K562 (cell line): ENCODE measurements around the gene PLIN5. TPM values are rescaled to one million over a fixed set of nuclear protein-coding genes. Genes with fewer than 3 reads are reported as not detected.

Experiments
- CEBPZ ChIP-seq: fragments of 150-350 bp; IDR thresholded peaks from 2 replicates; pipeline ENCODE4 v1.6.1; 2014; ENCODE audit warnings: low read depth, mild to moderate bottlenecking, low read length, borderline replicate concordance
- FOXJ2 ChIP-seq: fragments of 200-800 bp; sonication (Bioruptor generic); IDR thresholded peaks from 2 replicates; pipeline ENCODE4 v1.6.1; 2016; ENCODE audit warnings: missing genetic modification characterization, missing compliant biosample characterization
- GMEB1 ChIP-seq: fragments of 250-450 bp; sonication (Bioruptor Pico); IDR thresholded peaks from 2 replicates; pipeline ENCODE4 v1.4.0; 2020; ENCODE audit warnings: mild to moderate bottlenecking
- JUND ChIP-seq, 2 experiments: IDR thresholded peaks; 2 replicates in 1 of 2; 3 replicates in 1 of 2; pipeline ENCODE4 v1.6.1; 2011; ENCODE audit warnings: borderline replicate concordance in 2 of 2, low read depth in 2 of 2, low read length in 2 of 2, improper control_type of control experiment in 1 of 2, missing biosample characterization in 1 of 2, missing genetic modification characterization in 1 of 2, missing genetic modification reagents in 1 of 2
- L3MBTL2 ChIP-seq: fragments of 450-650 bp; IDR thresholded peaks from 2 replicates; pipeline ENCODE4 v1.6.1; 2016; ENCODE audit warnings: mild to moderate bottlenecking, moderate library complexity
- PHF20 ChIP-seq: fragments of 450-650 bp; IDR thresholded peaks from 2 replicates; pipeline ENCODE4 v1.6.1; 2018; ENCODE audit not compliant: partially characterized antibody
- PTBP1 ChIP-seq: fragments of 200-400 bp; formaldehyde crosslinking; IDR thresholded peaks from 2 replicates; pipeline ENCODE4 v1.6.1; 2017; ENCODE audit warnings: low read depth, low read length
- RB1 ChIP-seq: fragments of 450-650 bp; IDR thresholded peaks from 2 replicates; pipeline ENCODE4 v1.6.1; 2017; ENCODE audit warnings: low read depth, mild to moderate bottlenecking
- SFPQ ChIP-seq: fragments of 200-400 bp; formaldehyde crosslinking; IDR thresholded peaks from 2 replicates; pipeline ENCODE4 v1.6.1; 2017; ENCODE audit warnings: mild to moderate bottlenecking, low read depth, low read length, moderate library complexity
- SMAD2 ChIP-seq: fragments of 150-350 bp; IDR thresholded peaks from 2 replicates; pipeline ENCODE4 v1.6.1; 2014; ENCODE audit warnings: low read depth, mild to moderate bottlenecking, low read length
- SMARCB1 ChIP-seq: IDR thresholded peaks from 2 replicates; pipeline ENCODE4 v1.6.1; 2011; ENCODE audit warnings: improper control_type of control experiment, low read depth; ENCODE audit not compliant: insufficient read length
- TAF15 ChIP-seq: fragments of 200-400 bp; formaldehyde crosslinking; IDR thresholded peaks from 2 replicates; pipeline ENCODE4 v1.6.1; 2017; ENCODE audit warnings: mild to moderate bottlenecking, low read depth, low read length, moderate library complexity
- TCF15 ChIP-seq: fragments of 250-450 bp; sonication (Bioruptor Pico); IDR thresholded peaks from 2 replicates; pipeline ENCODE4 v1.8.0; 2022; ENCODE audit warnings: moderate library complexity, mild to moderate bottlenecking, inconsistent platforms
- ZNF12 ChIP-seq: sonication (generic); formaldehyde crosslinking; IDR thresholded peaks from 2 replicates; pipeline ENCODE4 v1.4.0; 2020; ENCODE audit warnings: mild to moderate bottlenecking, missing genetic modification reagents
- ZNF24 ChIP-seq: fragments of 450-650 bp; IDR thresholded peaks from 2 replicates; pipeline ENCODE4 v1.6.1; 2016
- ZNF511 ChIP-seq: sonication (generic); formaldehyde crosslinking; IDR thresholded peaks from 2 replicates; pipeline ENCODE4 v1.8.0; 2022; ENCODE audit warnings: mild to moderate bottlenecking, missing genetic modification reagents
- ZNF583 ChIP-seq: fragments of 250-450 bp; sonication (Bioruptor Pico); IDR thresholded peaks from 2 replicates; pipeline ENCODE4 v1.4.0; 2020
- ZNF584 ChIP-seq: fragments of 200-800 bp; sonication (Bioruptor generic); IDR thresholded peaks from 2 replicates; pipeline ENCODE4 v1.6.1; 2016; ENCODE audit warnings: low read depth, mild to moderate bottlenecking, missing genetic modification characterization, missing compliant biosample characterization
- polyA plus RNA-seq, 8 experiments: library from polyadenylated mRNA; depleted of rRNA in 4 of 8; stranded (reverse) in 5 of 8; unstranded in 3 of 8; fragments of >200 nt; fragmentation: Nextera tagmentation in 2 of 8; fragmentation: Illumina TruSeq in 1 of 8; extraction: Ambion mirVana in 2 of 8; extraction: Trizol in 1 of 8; gene quantifications; 2 replicates each; pipeline versions ENCODE4 v1.2.1 to v1.2.3, GENCODE V29; 2011 to 2014; ENCODE audit warnings: inconsistent platforms in 1 of 8, missing spikeins in 1 of 8
- total RNA-seq, 7 experiments: library from RNA; depleted of rRNA in 6 of 7; stranded (reverse); fragments of >200 nt in 6 of 7; fragmentation: Illumina TruSeq in 2 of 7; extraction: Trizol in 2 of 7; gene quantifications; 2 replicates each; pipeline versions ENCODE4 v1.2.1 to v1.2.3, GENCODE V29; 2011 to 2021; ENCODE audit warnings: low replicate concordance in 1 of 7

PLIN5 gene
- total and polyA plus RNA-seq, 9 of the 15 experiments (the other 6 are each of a cell fraction or from before 2014, with no cell fraction given), result 0.04 to 1.3 (median 0.50) TPM

GRCh38 chr19:4534836-4535658 lies at the start of gene PLIN5 (continued):
- no peak for TF ChIP-seq CEBPZ
- TF ChIP-seq ZNF584, result no peak
- 0 out of 2 replicates have a peak, but pooled peaks have one; percentile 25 for TF ChIP-seq ZNF12 (CRISPR knock-in tag)
- TF ChIP-seq SMARCB1, result no peak
- TF ChIP-seq GMEB1 (CRISPR knock-in tag), result no peak
- no peak; the same call in 1 of the 2 replicates for TF ChIP-seq L3MBTL2
- TF ChIP-seq RB1, result peak; percentile 39; the same call in 1 of the 2 replicates
- TF ChIP-seq PTBP1, result no peak
- no peak for TF ChIP-seq ZNF583 (CRISPR knock-in tag)
- no peak for TF ChIP-seq PHF20
- no peak for TF ChIP-seq JUND (IDR thresholded peaks at IDR 0.05; ENCODE audit: borderline replicate concordance, low read depth, low read length)
- TF ChIP-seq JUND (tag; IDR thresholded peaks at IDR 0.05; ENCODE audit: borderline replicate concordance, low read depth, low read length), result no peak
- TF ChIP-seq ZNF511, result peak; percentile 51; the same call in 1 of the 2 replicates
- TF ChIP-seq TAF15, result no peak
- no peak for TF ChIP-seq ZNF24
- no peak for TF ChIP-seq SFPQ
- peak; percentile 63; the same call in 1 of the 2 replicates for TF ChIP-seq FOXJ2 (tag)
- no peak for TF ChIP-seq SMAD2
- TF ChIP-seq TCF15 (CRISPR knock-in tag), result no peak
